Esophagus squamous epithelium (tissue), 5 donors: ENCODE data around the gene IFITM2. TPM values are rescaled to one million over a fixed set of nuclear protein-coding genes. Genes with fewer than 3 reads are reported as not detected.
"Not testable (repeated sequence)": the region's sequence is repeated elsewhere in the genome, so short reads cannot be mapped to it uniquely, and the experiment has no call there.

ENCODE experiments used
- DNase-seq: peaks from one replicate; lab custom pipeline; 2025; lab: John Stamatoyannopoulos, UW
- H3K27ac ChIP-seq, 4 donors: fragments of 200-600 bp; sonication (generic); one replicate each; pipeline ENCODE4 v1.5.1; 2016 to 2019; ENCODE audit warnings: mild to moderate bottlenecking in 1 of 4
- H3K27me3 ChIP-seq, 4 donors: fragments of 200-600 bp; sonication (generic); 1 replicate in 3 of 4; 2 replicates in 1 of 4; pipeline versions ENCODE4 v1.5.1 to v1.6.0; 2017 to 2021; ENCODE audit warnings: antibody characterized with exemption in 1 of 4
- H3K36me3 ChIP-seq, 3 donors: fragments of 200-600 bp; sonication (generic); one replicate each; pipeline ENCODE4 v1.5.1; 2016 to 2019
- H3K4me1 ChIP-seq, 3 donors: fragments of 200-600 bp; sonication (generic); one replicate each; pipeline ENCODE4 v1.5.1; 2017 to 2019
- H3K4me3 ChIP-seq, 4 donors: fragments of 200-600 bp; sonication (generic); 1 replicate in 3 of 4; 2 replicates in 1 of 4; pipeline ENCODE4 v1.5.1; 2016 to 2019; ENCODE audit warnings: mild to moderate bottlenecking in 2 of 4, moderate library complexity in 1 of 4
- H3K9me3 ChIP-seq, 3 donors: fragments of 200-600 bp; sonication (generic); one replicate each; pipeline ENCODE4 v1.5.1; 2016 to 2019
- POLR2A ChIP-seq, 4 donors: fragments of 450-650 bp; IDR thresholded peaks; one replicate each; pipeline ENCODE4 v1.6.1; 2017; ENCODE audit warnings: antibody characterized with exemption in 4 of 4, mild to moderate bottlenecking in 4 of 4, moderate library complexity in 3 of 4
- WGBS, 2 donors: methylation state at CpG; one replicate each; pipeline ENCODE4 v1.1.5; 2018; 5-methylcytosine and 5-hydroxymethylcytosine counted together
- intact Hi-C: fragments of 100-400 bp; cut with DNase I; formaldehyde crosslinking; loops from one replicate; pipeline ENCODE4 v1.15.0; 2022
- total RNA-seq, 4 donors: library from RNA; depleted of rRNA; stranded (reverse); fragments of >200 nt; gene quantifications; one replicate each; pipeline ENCODE4 v1.1.0, GENCODE V29; 2016
- TF ChIP-seq, protein P1 (sequence below), 6 experiments: fragments of 450-650 bp in 4 of 6; fragments of 200-600 bp in 2 of 6; sonication (generic) in 2 of 6; IDR thresholded peaks; one replicate each; pipeline ENCODE4 v1.5.1; 2016 to 2019; ENCODE audit warnings: antibody characterized with exemption in 6 of 6, mild to moderate bottlenecking in 4 of 6, moderate library complexity in 4 of 6
- donor health status: DM: yes; HTN: yes; CAD: no.

Gene IFITM2
- total RNA-seq, 4 donors from 2014 or later, result 14.4 to 67.5 (median 50.3) TPM

DNA sequence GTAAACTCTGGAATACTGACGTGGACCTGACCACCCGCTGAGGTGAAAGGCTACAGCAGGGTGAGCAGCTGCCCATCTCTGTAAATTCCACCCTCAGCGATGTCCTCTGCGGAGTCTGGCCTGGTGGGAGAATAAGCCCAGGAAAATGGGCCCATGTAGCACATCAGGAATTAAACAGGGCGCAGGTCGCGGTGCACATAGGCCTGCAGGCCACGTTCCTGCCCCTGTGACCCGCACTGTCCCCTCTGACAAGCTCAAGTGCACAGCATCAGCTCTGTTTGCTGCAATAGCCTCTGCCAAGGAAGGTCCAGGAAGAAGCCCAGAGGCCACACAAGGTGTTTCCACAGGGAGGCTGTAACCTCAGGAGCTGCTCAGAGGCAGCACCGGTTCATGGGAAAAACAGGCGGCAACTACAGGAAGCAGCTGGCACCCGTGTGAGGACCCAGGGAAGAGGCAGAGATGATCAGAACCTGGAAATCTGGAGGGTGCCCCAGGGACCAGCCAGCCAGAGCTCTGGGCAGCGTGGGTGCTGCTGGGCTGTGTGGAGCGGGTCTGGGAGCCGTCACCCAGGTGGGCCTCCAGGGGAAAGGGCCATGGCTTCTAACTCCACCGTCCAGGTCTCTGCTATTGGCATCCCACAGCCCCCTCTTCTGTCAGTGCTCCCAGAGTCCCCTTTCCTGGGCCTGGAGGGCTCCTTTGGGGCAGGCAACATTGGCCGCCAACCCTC lies 808 bp upstream of the IFITM2 start:
- DNase-seq, result no peak
- intact Hi-C loops, result no loop called here
- no peaks in the 10 kb centered on the region for H3K36me3 ChIP-seq
- H3K4me3 ChIP-seq, result no peak overlapping the region
- H3K9me3 ChIP-seq, result no peaks in the 10 kb centered on the region
- H3K4me1 ChIP-seq, result peaks cover 12 to 60% (median 28%) of the 10 kb centered on the region in 3 donors
- WGBS, 2 donors, result 83 to 86% methylated on average over 3 to 8 of the region's 17 CpGs
- TF ChIP-seq, protein P1, sequence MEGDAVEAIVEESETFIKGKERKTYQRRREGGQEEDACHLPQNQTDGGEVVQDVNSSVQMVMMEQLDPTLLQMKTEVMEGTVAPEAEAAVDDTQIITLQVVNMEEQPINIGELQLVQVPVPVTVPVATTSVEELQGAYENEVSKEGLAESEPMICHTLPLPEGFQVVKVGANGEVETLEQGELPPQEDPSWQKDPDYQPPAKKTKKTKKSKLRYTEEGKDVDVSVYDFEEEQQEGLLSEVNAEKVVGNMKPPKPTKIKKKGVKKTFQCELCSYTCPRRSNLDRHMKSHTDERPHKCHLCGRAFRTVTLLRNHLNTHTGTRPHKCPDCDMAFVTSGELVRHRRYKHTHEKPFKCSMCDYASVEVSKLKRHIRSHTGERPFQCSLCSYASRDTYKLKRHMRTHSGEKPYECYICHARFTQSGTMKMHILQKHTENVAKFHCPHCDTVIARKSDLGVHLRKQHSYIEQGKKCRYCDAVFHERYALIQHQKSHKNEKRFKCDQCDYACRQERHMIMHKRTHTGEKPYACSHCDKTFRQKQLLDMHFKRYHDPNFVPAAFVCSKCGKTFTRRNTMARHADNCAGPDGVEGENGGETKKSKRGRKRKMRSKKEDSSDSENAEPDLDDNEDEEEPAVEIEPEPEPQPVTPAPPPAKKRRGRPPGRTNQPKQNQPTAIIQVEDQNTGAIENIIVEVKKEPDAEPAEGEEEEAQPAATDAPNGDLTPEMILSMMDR (IDR thresholded peaks at IDR 0.05), result no peak
- TF ChIP-seq POLR2A (IDR thresholded peaks at IDR 0.05), result no peak
- H3K27ac ChIP-seq, result peak overlapping the region; percentile 57 to 93 (median 86)
- H3K27me3 ChIP-seq, result peaks cover 0 to 6% (median 0%) of the 10 kb centered on the region in 4 donors

DNA sequence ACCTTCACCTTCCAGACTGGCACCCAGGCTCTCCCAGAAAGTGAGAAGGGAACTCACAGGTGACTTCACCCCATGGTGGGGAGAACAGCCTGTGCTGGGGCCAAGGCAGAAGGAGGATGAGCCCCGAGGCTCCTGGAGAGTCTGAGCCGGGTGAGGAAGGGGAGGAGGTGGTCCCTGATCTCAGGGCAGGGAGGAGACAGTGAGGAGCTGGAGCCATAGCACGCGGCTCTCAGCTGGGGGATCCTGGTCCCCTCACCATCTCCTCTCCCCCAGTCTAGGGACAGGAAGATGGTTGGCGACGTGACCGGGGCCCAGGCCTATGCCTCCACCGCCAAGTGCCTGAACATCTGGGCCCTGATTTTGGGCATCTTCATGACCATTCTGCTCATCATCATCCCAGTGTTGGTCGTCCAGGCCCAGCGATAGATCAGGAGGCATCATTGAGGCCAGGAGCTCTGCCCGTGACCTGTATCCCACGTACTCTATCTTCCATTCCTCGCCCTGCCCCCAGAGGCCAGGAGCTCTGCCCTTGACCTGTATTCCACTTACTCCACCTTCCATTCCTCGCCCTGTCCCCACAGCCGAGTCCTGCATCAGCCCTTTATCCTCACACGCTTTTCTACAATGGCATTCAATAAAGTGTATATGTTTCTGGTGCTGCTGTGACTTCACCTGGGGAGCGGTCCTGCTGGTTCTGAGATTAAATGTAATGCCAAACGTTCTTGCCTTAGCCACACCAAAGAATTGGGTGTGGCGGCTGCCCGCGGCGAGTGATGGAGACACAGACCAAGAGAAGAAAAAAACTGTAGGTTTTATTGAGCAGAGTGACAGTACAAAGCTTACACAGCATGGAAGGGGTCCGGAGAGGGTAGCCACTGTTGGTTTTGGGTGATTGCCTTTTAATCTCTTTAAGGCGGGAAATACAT lies 1.4 kb downstream of the IFITM2 start:
- intact Hi-C loops, H3K27me3 ChIP-seq, H3K9me3 ChIP-seq, H3K36me3 ChIP-seq, DNase-seq: not testable (repeated sequence)
- peaks cover 23 to 82% (median 46%) of the 10 kb centered on the region in 3 donors for H3K4me1 ChIP-seq
- peak overlapping the region; percentile 83 to 93 (median 86) for H3K27ac ChIP-seq
- 15 to 29% methylated on average over 15 of the region's 24 CpGs for WGBS, 2 donors
- peak overlapping the region; percentile 22 to 70 (median 46) for H3K4me3 ChIP-seq

DNA sequence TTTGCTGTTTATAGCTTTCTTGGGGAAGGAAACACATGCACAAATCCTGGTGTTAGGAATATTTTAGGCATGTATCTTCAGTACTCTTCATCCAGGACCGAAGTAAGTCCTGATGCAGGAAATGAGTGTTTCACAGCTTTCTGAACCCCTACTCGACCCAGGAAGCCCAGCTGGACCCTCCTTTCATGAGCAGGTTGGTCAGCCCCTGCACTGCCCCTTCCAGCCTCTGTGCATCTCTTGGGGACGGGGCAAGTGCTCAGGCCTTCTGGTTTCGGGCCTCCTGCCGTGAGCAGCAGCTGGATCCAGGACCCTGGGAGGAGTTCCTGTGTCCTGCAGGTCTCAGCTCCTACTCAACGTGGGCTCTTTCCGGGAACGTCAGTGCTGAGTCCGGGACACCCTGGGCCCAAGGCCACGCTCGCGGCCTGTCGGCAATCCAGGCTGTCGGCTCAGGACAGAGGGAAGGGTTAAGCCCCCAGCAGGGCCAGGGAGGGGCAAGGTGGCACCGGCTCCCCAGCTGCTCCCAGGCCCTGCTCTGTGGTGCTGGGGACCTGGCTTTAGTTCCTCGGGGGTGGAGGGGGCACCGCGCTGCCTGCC lies 2.5 kb downstream of the IFITM2 start:
- intact Hi-C loops, result not testable (repeated sequence)
- peaks cover 23 to 85% (median 43%) of the 10 kb centered on the region in 3 donors for H3K4me1 ChIP-seq
- TF ChIP-seq, protein P1 (IDR thresholded peaks at IDR 0.05), result peak in 1 of 6 experiments; percentile 8

DNA sequence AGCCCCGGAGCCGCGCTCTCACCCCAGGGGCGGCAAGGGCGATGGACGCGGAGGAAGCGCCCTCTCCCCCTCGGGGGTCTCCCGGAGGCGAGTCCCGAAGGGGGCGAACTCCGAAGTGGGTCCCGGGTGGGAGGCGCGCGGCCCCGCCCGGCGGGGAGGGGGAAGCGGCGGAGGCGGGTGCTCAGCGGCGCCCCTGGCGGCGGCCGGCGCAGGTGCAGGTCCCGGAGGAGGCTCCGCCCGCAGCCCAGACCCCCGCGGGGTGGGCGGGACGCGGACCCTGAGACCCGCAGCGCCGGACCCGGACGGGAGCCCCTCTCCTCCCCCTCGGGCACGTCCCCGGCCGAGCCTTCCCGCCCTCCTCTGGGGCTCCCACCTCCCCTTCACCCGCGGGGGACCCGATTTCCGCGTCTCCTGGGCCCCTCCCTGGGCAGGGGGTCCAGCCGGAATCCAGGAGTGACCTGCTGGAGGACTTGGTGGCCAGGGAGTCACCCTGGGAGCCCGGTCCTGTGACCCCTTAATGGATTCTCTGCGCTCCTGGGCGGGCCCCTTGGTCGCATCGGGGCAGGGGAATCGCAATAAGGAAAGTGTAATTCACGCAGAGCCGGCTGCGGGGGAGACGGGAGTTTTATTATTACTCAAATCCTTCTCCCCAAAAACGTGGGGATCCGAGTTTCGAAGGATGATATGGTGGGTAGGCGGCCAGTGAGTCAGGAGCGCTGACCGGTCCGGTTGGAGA lies 3.6 kb downstream of the IFITM2 start:
- peaks cover 29 to 86% (median 47%) of the 10 kb centered on the region in 3 donors for H3K4me1 ChIP-seq
- H3K36me3 ChIP-seq, intact Hi-C loops, DNase-seq, H3K9me3 ChIP-seq, H3K27me3 ChIP-seq: not testable (repeated sequence)
- H3K27ac ChIP-seq, result peak overlapping the region; percentile 85 to 92 (median 88)
- no CpG with 5 or more reads among the region's 71 CpGs for WGBS, 2 donors
- H3K4me3 ChIP-seq, result peak overlapping the region; percentile 13 to 64 (median 34)

More for the DNA sequence above, 2.5 kb downstream of the IFITM2 start:
- H3K9me3 ChIP-seq, DNase-seq, H3K36me3 ChIP-seq, H3K27me3 ChIP-seq: not testable (repeated sequence)
- WGBS, 2 donors, result 0 to 6% methylated on average over 2 of the region's 18 CpGs
- peak overlapping the region in 3 of 4 donors; percentile 42 to 70 (median 51) for H3K4me3 ChIP-seq
- H3K27ac ChIP-seq, result peak overlapping the region; percentile 83 to 93 (median 86)

DNA sequence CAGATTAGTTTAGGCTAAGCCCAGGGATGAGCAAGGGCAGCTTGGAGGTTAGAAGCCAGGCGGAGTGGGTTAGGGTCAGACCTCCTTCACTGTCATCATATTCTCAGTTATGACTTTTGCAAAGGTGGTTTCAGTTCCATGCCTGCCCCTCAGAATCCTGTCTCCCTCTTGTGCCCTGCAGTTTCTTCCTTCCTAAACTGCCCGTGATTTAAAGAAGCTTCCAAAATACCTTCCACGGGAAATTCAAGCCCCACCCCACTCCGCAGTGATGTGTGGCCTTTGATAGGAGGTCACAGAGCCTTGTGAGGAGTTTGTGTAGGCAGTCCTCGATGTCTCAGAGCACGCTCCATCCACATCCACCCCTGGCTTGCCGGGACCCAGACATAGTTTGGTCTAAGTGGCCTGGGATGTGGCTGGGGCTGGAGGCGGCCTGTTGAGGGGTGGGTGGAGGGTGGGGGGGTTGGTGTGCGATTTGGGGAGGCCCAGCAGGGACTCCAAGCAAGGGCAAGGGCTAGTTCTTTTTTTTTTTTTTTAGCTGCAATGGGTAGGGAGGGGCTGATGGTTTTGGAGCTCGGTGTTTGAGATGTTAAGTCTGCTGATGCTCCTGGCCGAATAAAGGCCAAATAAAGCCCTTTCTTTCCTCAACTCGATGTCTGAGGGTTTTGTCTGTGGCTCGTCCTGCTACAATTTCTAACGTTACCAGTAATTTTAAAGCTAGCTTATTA lies 4.6 kb downstream of the IFITM2 start:
- H3K4me3 ChIP-seq, result peak overlapping the region in 3 of 4 donors; percentile 31 to 64 (median 38)
- intact Hi-C loops, result no loop called here
- peak overlapping the region; percentile 85 to 92 (median 88) for H3K27ac ChIP-seq
- TF ChIP-seq, protein P1 (IDR thresholded peaks at IDR 0.05), result no peak
- TF ChIP-seq POLR2A (IDR thresholded peaks at IDR 0.05), result peak in 1 of 4 donors; percentile 19
- peaks cover 0 to 20% (median 0%) of the 10 kb centered on the region in 4 donors for H3K27me3 ChIP-seq
- no peaks in the 10 kb centered on the region for H3K36me3 ChIP-seq
- 28 to 37% methylated on average over 10 to 14 of the region's 14 CpGs for WGBS, 2 donors
- no peak for DNase-seq
- peaks cover 36 to 88% (median 43%) of the 10 kb centered on the region in 3 donors for H3K4me1 ChIP-seq
- no peaks in the 10 kb centered on the region for H3K9me3 ChIP-seq
